Measurements from ENCODE around the gene BGN. TPM values are rescaled to one million over a fixed set of nuclear protein-coding genes. Genes with fewer than 3 reads are reported as not detected.

Gene BGN
- total and polyA plus RNA-seq, 10 donors, result 37.1 to 370 (median 234) TPM

DNA sequence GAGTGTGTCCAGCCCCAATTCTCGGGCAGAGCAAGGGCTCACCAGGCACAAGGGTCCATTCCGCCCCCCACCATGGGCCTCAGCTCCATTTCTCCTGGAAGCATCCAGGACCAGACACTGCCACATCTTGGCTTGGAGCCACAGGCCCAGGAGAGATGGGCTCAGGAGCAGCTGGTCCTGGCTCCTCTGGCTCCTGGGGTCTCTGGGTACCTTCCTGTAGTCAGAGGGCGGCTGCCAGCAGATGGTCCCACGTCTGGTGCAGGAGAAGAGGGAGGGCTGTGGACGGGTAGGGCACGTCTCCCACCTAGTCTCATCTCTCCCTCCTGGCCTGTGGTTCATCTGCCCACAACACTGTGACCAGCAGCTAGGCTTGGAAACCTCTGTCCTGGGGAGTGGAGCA, 30.7 kb downstream of the BGN start:
- 62 to 85% (median 80%) methylated on average over 2 to 6 of the region's 6 CpGs for WGBS, 5 donors
- DNase-seq, result no peak
- no peak overlapping the region for H3K27ac ChIP-seq
- TF ChIP-seq, protein P1, sequence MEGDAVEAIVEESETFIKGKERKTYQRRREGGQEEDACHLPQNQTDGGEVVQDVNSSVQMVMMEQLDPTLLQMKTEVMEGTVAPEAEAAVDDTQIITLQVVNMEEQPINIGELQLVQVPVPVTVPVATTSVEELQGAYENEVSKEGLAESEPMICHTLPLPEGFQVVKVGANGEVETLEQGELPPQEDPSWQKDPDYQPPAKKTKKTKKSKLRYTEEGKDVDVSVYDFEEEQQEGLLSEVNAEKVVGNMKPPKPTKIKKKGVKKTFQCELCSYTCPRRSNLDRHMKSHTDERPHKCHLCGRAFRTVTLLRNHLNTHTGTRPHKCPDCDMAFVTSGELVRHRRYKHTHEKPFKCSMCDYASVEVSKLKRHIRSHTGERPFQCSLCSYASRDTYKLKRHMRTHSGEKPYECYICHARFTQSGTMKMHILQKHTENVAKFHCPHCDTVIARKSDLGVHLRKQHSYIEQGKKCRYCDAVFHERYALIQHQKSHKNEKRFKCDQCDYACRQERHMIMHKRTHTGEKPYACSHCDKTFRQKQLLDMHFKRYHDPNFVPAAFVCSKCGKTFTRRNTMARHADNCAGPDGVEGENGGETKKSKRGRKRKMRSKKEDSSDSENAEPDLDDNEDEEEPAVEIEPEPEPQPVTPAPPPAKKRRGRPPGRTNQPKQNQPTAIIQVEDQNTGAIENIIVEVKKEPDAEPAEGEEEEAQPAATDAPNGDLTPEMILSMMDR (IDR thresholded peaks at IDR 0.05 in 8 of 11, conservative IDR thresholded peaks at IDR 0.05 in 3 of 11), result no peak
- no peak for TF ChIP-seq POLR2AphosphoS5 (IDR thresholded peaks at IDR 0.05)
- no peak for TF ChIP-seq POLR2A (IDR thresholded peaks at IDR 0.05)
- H3K27me3 ChIP-seq (replicated peaks in 1 of 7), result peaks cover 0 to 50% (median 5%) of the 10 kb centered on the region in 7 donors
- H3K36me3 ChIP-seq, result no peaks in the 10 kb centered on the region
- H3K9me3 ChIP-seq, result no peaks in the 10 kb centered on the region
- H3K4me3 ChIP-seq, result no peak overlapping the region
- H3K4me1 ChIP-seq, result peaks cover 0 to 6% (median 0%) of the 10 kb centered on the region in 6 donors
- intact Hi-C loops (cut with DNase I; ENCODE audit: low total_unique reads), result no loop called here

DNA sequence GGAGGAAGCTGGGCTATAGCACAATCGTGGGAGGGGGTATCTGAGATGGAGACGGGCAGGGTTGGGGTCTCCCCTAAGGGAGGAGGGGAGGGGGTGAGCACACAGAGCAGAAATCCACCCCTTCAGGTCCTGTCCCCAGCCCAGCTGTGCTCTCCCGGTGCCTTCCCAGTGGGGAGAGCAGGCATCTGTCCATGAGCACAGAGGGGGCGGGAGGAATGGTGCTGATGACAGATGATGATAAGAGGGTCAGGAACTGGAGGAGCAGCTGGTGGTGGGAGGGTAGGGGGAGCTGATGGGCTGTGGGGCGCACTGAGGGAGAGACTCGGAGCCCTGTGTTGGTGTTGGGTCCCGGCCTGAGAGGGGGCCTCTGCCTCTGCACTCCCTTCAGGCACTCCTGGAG, 31.3 kb downstream of the BGN start:
- Histone ChIP-seq H3K4me3 (no peak overlapping the region), H3K27me3 (replicated peaks in 1 of 7) (peaks cover 0 to 50% (median 0%) of the 10 kb centered on the region in 7 donors), H3K27ac (no peak overlapping the region), H3K36me3 (no peaks in the 10 kb centered on the region), H3K4me1 (peaks cover 0 to 5% (median 0%) of the 10 kb centered on the region in 6 donors), H3K9me3 (no peaks in the 10 kb centered on the region)
- DNase-seq, result no peak
- 58 to 76% (median 65%) methylated on average over 2 to 7 of the region's 7 CpGs for WGBS, 5 donors
- TF ChIP-seq POLR2AphosphoS5 (IDR thresholded peaks at IDR 0.05) (no peak), POLR2A (IDR thresholded peaks at IDR 0.05) (no peak)
- TF ChIP-seq, protein P1 (IDR thresholded peaks at IDR 0.05 in 8 of 11, conservative IDR thresholded peaks at IDR 0.05 in 3 of 11), result no peak
- intact Hi-C loops (cut with DNase I; ENCODE audit: low total_unique reads), result no loop called here

DNA sequence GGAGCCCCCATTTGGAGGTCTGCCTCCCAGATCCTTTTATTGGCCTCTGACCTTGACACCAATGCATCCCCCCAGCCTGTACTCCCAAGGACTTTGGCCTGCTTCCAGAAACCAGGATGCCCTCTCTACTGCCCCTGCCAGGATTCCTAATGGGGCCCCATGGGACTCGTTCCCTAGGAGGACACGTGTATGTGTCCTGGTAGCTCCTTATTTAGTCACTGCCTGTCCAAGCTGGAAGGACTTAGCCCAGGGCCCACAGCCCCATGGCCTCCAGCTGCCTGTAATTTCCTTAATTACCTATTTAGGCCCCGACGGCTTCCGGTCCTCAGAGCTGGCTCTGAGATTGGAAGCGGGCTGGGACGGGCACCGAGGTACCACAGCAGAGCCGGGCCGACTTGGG, 32.0 kb downstream of the BGN start:
- peaks cover 0 to 50% (median 0%) of the 10 kb centered on the region in 7 donors for H3K27me3 ChIP-seq (replicated peaks in 1 of 7)
- H3K4me3 ChIP-seq, result no peak overlapping the region
- no peak for DNase-seq
- H3K36me3 ChIP-seq, result no peaks in the 10 kb centered on the region
- 40 to 81% (median 62%) methylated on average over 2 to 10 of the region's 10 CpGs for WGBS, 5 donors
- H3K27ac ChIP-seq, result no peak overlapping the region
- no peaks in the 10 kb centered on the region for H3K4me1 ChIP-seq
- no peak for TF ChIP-seq POLR2AphosphoS5 (IDR thresholded peaks at IDR 0.05)
- no peak for TF ChIP-seq POLR2A (IDR thresholded peaks at IDR 0.05)
- TF ChIP-seq, protein P1 (IDR thresholded peaks at IDR 0.05 in 8 of 11, conservative IDR thresholded peaks at IDR 0.05 in 3 of 11), result no peak
- H3K9me3 ChIP-seq, result no peaks in the 10 kb centered on the region
- intact Hi-C loops (cut with DNase I; ENCODE audit: low total_unique reads), result no loop called here

DNA sequence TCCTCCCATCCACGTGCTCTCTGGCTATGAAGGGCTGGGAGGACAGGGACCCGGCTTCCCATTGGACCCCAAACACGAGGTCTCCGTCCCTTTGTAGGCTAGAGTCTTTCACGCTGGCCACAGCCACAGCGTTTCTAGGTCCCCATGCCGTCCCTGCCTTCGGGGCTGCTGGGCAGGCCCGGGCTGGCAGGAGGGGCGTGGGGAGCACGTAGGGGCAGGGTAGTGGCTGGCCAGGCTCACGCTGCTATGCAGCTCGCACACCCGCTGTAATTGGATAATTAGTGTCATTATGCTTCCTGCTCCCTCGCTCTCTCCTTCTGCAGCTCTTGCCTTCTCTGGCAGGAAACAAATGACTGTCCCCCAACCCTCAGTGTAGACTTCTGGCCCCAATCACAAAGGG, 32.4 kb downstream of the BGN start:
- Histone ChIP-seq H3K27me3 (replicated peaks in 1 of 7) (peaks cover 0 to 50% (median 0%) of the 10 kb centered on the region in 7 donors), H3K36me3 (no peaks in the 10 kb centered on the region), H3K4me3 (no peak overlapping the region), H3K9me3 (no peaks in the 10 kb centered on the region), H3K27ac (no peak overlapping the region), H3K4me1 (no peaks in the 10 kb centered on the region)
- DNase-seq, result no peak
- WGBS, 5 donors, result 70 to 87% (median 73%) methylated on average over 7 to 15 of the region's 15 CpGs
- TF ChIP-seq POLR2A (IDR thresholded peaks at IDR 0.05) (no peak), POLR2AphosphoS5 (IDR thresholded peaks at IDR 0.05) (no peak)
- TF ChIP-seq, protein P1 (IDR thresholded peaks at IDR 0.05 in 8 of 11, conservative IDR thresholded peaks at IDR 0.05 in 3 of 11), result no peak
- intact Hi-C loops (cut with DNase I; ENCODE audit: low total_unique reads), result no loop called here

Measured in spleen (tissue), 11 donors.